ENCODE measurements around the gene FARS2. TPM values are rescaled to one million over a fixed set of nuclear protein-coding genes. Genes with fewer than 3 reads are reported as not detected.

The FARS2 gene
- polyA plus RNA-seq, 1 donor from 2014 or later = 11.9 TPM

- Histone ChIP-seq H4K20me1 (ENCODE audit: insufficient read depth) (no peaks in the 10 kb centered on the region), H3K4me3 (ENCODE audit: low read length) (no peak overlapping the region), H3K9ac (ENCODE audit: low read length) (no peak overlapping the region), H3K27me3 (ENCODE audit: insufficient read depth, low read depth, low read length) (no peaks in the 10 kb centered on the region), H3K79me2 (replicated peaks; ENCODE audit: insufficient read depth, low read length) (no peaks in the 10 kb centered on the region), H3K9me3 (ENCODE audit: low read length) (no peaks in the 10 kb centered on the region), H2AFZ (ENCODE audit: low read depth, low read length) (no peak overlapping the region), H3K4me2 (ENCODE audit: low read length) (no peak overlapping the region), H3K36me3 (ENCODE audit: insufficient read depth, low read length) (no peaks in the 10 kb centered on the region), H3K27ac (ENCODE audit: low read length) (no peak overlapping the region), H3K9me2 (ENCODE audit: insufficient read depth, low read length) (no peaks in the 10 kb centered on the region), H3F3A (ENCODE audit: insufficient read depth, low read length, poor library complexity, severe bottlenecking) (no peaks in the 10 kb centered on the region)
- TF ChIP-seq EZH2 (IDR thresholded peaks at IDR 0.05; ENCODE audit: borderline replicate concordance, insufficient read depth, low read length, poor library complexity, severe bottlenecking) = no peak
- no peak for TF ChIP-seq POLR2AphosphoS5 (IDR thresholded peaks at IDR 0.05)
- TF ChIP-seq TAF1 (IDR thresholded peaks at IDR 0.05; ENCODE audit: low read depth) = no peak
- no peak for TF ChIP-seq SMC3 (conservative IDR thresholded peaks at IDR 0.05; ENCODE audit: poor library complexity)
- TF ChIP-seq, protein P1, sequence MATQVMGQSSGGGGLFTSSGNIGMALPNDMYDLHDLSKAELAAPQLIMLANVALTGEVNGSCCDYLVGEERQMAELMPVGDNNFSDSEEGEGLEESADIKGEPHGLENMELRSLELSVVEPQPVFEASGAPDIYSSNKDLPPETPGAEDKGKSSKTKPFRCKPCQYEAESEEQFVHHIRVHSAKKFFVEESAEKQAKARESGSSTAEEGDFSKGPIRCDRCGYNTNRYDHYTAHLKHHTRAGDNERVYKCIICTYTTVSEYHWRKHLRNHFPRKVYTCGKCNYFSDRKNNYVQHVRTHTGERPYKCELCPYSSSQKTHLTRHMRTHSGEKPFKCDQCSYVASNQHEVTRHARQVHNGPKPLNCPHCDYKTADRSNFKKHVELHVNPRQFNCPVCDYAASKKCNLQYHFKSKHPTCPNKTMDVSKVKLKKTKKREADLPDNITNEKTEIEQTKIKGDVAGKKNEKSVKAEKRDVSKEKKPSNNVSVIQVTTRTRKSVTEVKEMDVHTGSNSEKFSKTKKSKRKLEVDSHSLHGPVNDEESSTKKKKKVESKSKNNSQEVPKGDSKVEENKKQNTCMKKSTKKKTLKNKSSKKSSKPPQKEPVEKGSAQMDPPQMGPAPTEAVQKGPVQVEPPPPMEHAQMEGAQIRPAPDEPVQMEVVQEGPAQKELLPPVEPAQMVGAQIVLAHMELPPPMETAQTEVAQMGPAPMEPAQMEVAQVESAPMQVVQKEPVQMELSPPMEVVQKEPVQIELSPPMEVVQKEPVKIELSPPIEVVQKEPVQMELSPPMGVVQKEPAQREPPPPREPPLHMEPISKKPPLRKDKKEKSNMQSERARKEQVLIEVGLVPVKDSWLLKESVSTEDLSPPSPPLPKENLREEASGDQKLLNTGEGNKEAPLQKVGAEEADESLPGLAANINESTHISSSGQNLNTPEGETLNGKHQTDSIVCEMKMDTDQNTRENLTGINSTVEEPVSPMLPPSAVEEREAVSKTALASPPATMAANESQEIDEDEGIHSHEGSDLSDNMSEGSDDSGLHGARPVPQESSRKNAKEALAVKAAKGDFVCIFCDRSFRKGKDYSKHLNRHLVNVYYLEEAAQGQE (IDR thresholded peaks at IDR 0.05; ENCODE audit: borderline replicate concordance) = no peak
- no peak for TF ChIP-seq MXI1 (conservative IDR thresholded peaks at IDR 0.05; ENCODE audit: poor library complexity, severe bottlenecking)
- no peak for TF ChIP-seq EP300 (conservative IDR thresholded peaks at IDR 0.05; ENCODE audit: poor library complexity, severe bottlenecking)
- no peak for TF ChIP-seq RAD21 (conservative IDR thresholded peaks at IDR 0.05)
- TF ChIP-seq, protein P2, sequence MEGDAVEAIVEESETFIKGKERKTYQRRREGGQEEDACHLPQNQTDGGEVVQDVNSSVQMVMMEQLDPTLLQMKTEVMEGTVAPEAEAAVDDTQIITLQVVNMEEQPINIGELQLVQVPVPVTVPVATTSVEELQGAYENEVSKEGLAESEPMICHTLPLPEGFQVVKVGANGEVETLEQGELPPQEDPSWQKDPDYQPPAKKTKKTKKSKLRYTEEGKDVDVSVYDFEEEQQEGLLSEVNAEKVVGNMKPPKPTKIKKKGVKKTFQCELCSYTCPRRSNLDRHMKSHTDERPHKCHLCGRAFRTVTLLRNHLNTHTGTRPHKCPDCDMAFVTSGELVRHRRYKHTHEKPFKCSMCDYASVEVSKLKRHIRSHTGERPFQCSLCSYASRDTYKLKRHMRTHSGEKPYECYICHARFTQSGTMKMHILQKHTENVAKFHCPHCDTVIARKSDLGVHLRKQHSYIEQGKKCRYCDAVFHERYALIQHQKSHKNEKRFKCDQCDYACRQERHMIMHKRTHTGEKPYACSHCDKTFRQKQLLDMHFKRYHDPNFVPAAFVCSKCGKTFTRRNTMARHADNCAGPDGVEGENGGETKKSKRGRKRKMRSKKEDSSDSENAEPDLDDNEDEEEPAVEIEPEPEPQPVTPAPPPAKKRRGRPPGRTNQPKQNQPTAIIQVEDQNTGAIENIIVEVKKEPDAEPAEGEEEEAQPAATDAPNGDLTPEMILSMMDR (IDR thresholded peaks at IDR 0.05; ENCODE audit: poor library complexity, severe bottlenecking) = no peak
These were observed 552.3 kb downstream of the FARS2 start for GRCh38 chr6:5813625-5814027.

GRCh38 chr6:5814116-5814515 lies 552.8 kb downstream of the FARS2 start:
- TF ChIP-seq, protein P2 (IDR thresholded peaks at IDR 0.05; ENCODE audit: poor library complexity, severe bottlenecking) = no peak
- no peak for TF ChIP-seq MXI1 (conservative IDR thresholded peaks at IDR 0.05; ENCODE audit: poor library complexity, severe bottlenecking)
- TF ChIP-seq POLR2AphosphoS5 (IDR thresholded peaks at IDR 0.05) = no peak
- no peak for TF ChIP-seq EZH2 (IDR thresholded peaks at IDR 0.05; ENCODE audit: borderline replicate concordance, insufficient read depth, low read length, poor library complexity, severe bottlenecking)
- no peak for TF ChIP-seq RAD21 (conservative IDR thresholded peaks at IDR 0.05)
- TF ChIP-seq EP300 (conservative IDR thresholded peaks at IDR 0.05; ENCODE audit: poor library complexity, severe bottlenecking) = no peak

More at GRCh38 chr6:5814116-5814515, 552.8 kb downstream of the FARS2 start:
- Histone ChIP-seq H3F3A (ENCODE audit: insufficient read depth, low read length, poor library complexity, severe bottlenecking) (no peaks in the 10 kb centered on the region), H3K27me3 (ENCODE audit: insufficient read depth, low read depth, low read length) (no peaks in the 10 kb centered on the region), H4K20me1 (ENCODE audit: insufficient read depth) (no peaks in the 10 kb centered on the region), H3K9me3 (ENCODE audit: low read length) (no peaks in the 10 kb centered on the region), H3K4me3 (ENCODE audit: low read length) (no peak overlapping the region), H2AFZ (ENCODE audit: low read depth, low read length) (no peak overlapping the region), H3K9me2 (ENCODE audit: insufficient read depth, low read length) (no peaks in the 10 kb centered on the region), H3K9ac (ENCODE audit: low read length) (no peak overlapping the region), H3K27ac (ENCODE audit: low read length) (no peak overlapping the region), H3K4me2 (ENCODE audit: low read length) (no peak overlapping the region), H3K36me3 (ENCODE audit: insufficient read depth, low read length) (no peaks in the 10 kb centered on the region), H3K79me2 (replicated peaks; ENCODE audit: insufficient read depth, low read length) (no peaks in the 10 kb centered on the region)
